ENCODE results near the gene ADAMTSL1.
"Not testable (repeated sequence)": the region's sequence is repeated elsewhere in the genome, so short reads cannot be mapped to it uniquely, and the experiment has no call there.

GRCh38 chr9:18930611-18931010 is 456.7 kb downstream of the ADAMTSL1 start:
- not testable (repeated sequence) for TF ChIP-seq CTCF (IDR thresholded peaks at IDR 0.05; ENCODE audit: poor library complexity, severe bottlenecking); POLR2AphosphoS5 (IDR thresholded peaks at IDR 0.05); EZH2 (IDR thresholded peaks at IDR 0.05; ENCODE audit: borderline replicate concordance, insufficient read depth, low read length, poor library complexity, severe bottlenecking); TAF1 (IDR thresholded peaks at IDR 0.05; ENCODE audit: low read depth); MXI1 (conservative IDR thresholded peaks at IDR 0.05; ENCODE audit: poor library complexity, severe bottlenecking); RAD21 (conservative IDR thresholded peaks at IDR 0.05); EP300 (conservative IDR thresholded peaks at IDR 0.05; ENCODE audit: poor library complexity, severe bottlenecking)

All from neural cell (in vitro differentiated cells).